UCSD-AML1 (cell line): ENCODE results near the gene SIRT1.
A peak's percentile ranks its signal among the peaks of the same experiment; 100 is the strongest.
"Not testable (repeated sequence)": the region's sequence is repeated elsewhere in the genome, so short reads cannot be mapped to it uniquely, and the experiment has no call there.

Experiments
- DNase-seq: peaks from one replicate; lab custom pipeline; 2025; ENCODE audit not compliant: unreplicated experiment; lab: John Stamatoyannopoulos, UW

SIRT1 gene

GRCh38 chr10:67884313-67884841, at the start of gene SIRT1:
TSS of gene SIRT1 (plus strand) at chr10:67884656. CDS start at chr10:67884722, 66 bp downstream.
- peak; percentile 96 for DNase-seq

GRCh38 chr10:67835541-67836394, 48.7 kb upstream of the SIRT1 start:
- not testable (repeated sequence) for DNase-seq

- DNase-seq = no peak
Observed at GRCh38 chr10:67836488-67836887, 48.0 kb upstream of the SIRT1 start.

GRCh38 chr10:67836972-67837371, 47.5 kb upstream of the SIRT1 start:
- no peak for DNase-seq

- DNase-seq = no peak
Observed at GRCh38 chr10:67837541-67838314, 46.7 kb upstream of the SIRT1 start, which contains the start of gene DNAJC12. TSS of gene DNAJC12 (minus strand) at chr10:67838188. CDS start at chr10:67838011, 177 bp downstream.

- not testable (repeated sequence) for DNase-seq
Observed at GRCh38 chr10:67839511-67839910, 44.9 kb upstream of the SIRT1 start.

- DNase-seq = no peak
Observed at GRCh38 chr10:67839951-67840350, 44.5 kb upstream of the SIRT1 start.

GRCh38 chr10:67841737-67842136, 42.7 kb upstream of the SIRT1 start:
- DNase-seq = no peak

GRCh38 chr10:67843284-67843683, 41.2 kb upstream of the SIRT1 start:
- no peak for DNase-seq

GRCh38 chr10:67849331-67850011, 35.0 kb upstream of the SIRT1 start:
- peak; percentile 92 for DNase-seq

- no peak for DNase-seq
Observed at GRCh38 chr10:67851186-67851585, 33.3 kb upstream of the SIRT1 start.

GRCh38 chr10:67852761-67853160, 31.7 kb upstream of the SIRT1 start:
- DNase-seq = no peak

- no peak for DNase-seq
Observed at GRCh38 chr10:67853512-67853911, 30.9 kb upstream of the SIRT1 start.

- no peak for DNase-seq
Observed at GRCh38 chr10:67858971-67859370, 25.5 kb upstream of the SIRT1 start.

GRCh38 chr10:67861750-67862432, 22.6 kb upstream of the SIRT1 start:
- no peak for DNase-seq

GRCh38 chr10:67863094-67863493, 21.4 kb upstream of the SIRT1 start:
- DNase-seq = no peak

GRCh38 chr10:67864607-67865371, 19.7 kb upstream of the SIRT1 start:
- no peak for DNase-seq

- no peak for DNase-seq
Observed at GRCh38 chr10:67868132-67868531, 16.3 kb upstream of the SIRT1 start.

- DNase-seq = no peak
Observed at GRCh38 chr10:67869996-67870395, 14.5 kb upstream of the SIRT1 start.
